MM.1S (cell line): Measurements from ENCODE around the gene YPEL2.
A peak's percentile ranks its signal among the peaks of the same experiment; 100 is the strongest.

Experiments used
- DNase-seq: peaks from one replicate; pipeline ENCODE4 v3.0.0-alpha.2; 2015
- H2AFZ ChIP-seq: fragments of 300-600 bp; sonication (generic); 2 replicates; pipeline ENCODE4 v1.6.0; 2016; ENCODE audit warnings: antibody characterized with exemption, low read length
- H3F3A ChIP-seq: fragments of 300-600 bp; sonication (generic); 2 replicates; pipeline ENCODE4 v1.6.1; 2016; ENCODE audit warnings: mild to moderate bottlenecking, antibody characterized with exemption, low read length, moderate library complexity, mixed read lengths; ENCODE audit not compliant: insufficient read depth
- H3K27ac ChIP-seq: fragments of 300-600 bp; sonication (generic); 2 replicates; pipeline ENCODE4 v1.5.1; 2016; ENCODE audit warnings: mild to moderate bottlenecking, low read length
- H3K27me3 ChIP-seq: fragments of 300-600 bp; sonication (generic); replicated peaks from 2 replicates; pipeline ENCODE4 v1.6.0; 2016; ENCODE audit warnings: low read length; ENCODE audit not compliant: insufficient read depth
- H3K36me3 ChIP-seq: fragments of 300-600 bp; sonication (generic); replicated peaks from 2 replicates; pipeline ENCODE4 v1.6.1; 2016; ENCODE audit warnings: mild to moderate bottlenecking, low read length, mixed read lengths; ENCODE audit not compliant: insufficient read depth
- H3K4me1 ChIP-seq: fragments of 300-600 bp; sonication (generic); 2 replicates; pipeline ENCODE4 v1.6.1; 2016; ENCODE audit warnings: low read length, mixed read lengths
- H3K4me2 ChIP-seq: fragments of 300-600 bp; sonication (generic); 2 replicates; pipeline ENCODE4 v1.6.0; 2016; ENCODE audit warnings: low read depth, low read length
- H3K4me3 ChIP-seq: fragments of 300-600 bp; sonication (generic); 2 replicates; pipeline ENCODE4 v1.5.1; 2016; ENCODE audit warnings: low read length, mixed read lengths
- H3K79me2 ChIP-seq: fragments of 300-600 bp; sonication (generic); 2 replicates; pipeline ENCODE4 v1.6.1; 2016; ENCODE audit warnings: mixed run types, low read length, mixed read lengths
- H3K9ac ChIP-seq: fragments of 300-600 bp; sonication (generic); 2 replicates; pipeline ENCODE4 v1.6.1; 2016; ENCODE audit warnings: low read length, mixed read lengths
- H3K9me2 ChIP-seq: fragments of 300-600 bp; sonication (generic); replicated peaks from 2 replicates; pipeline ENCODE4 v1.6.1; 2016; ENCODE audit warnings: mild to moderate bottlenecking, low read length, mixed read lengths; ENCODE audit not compliant: insufficient read depth
- H3K9me3 ChIP-seq: fragments of 300-600 bp; sonication (generic); replicated peaks from 2 replicates; pipeline ENCODE4 v1.6.1; 2016; ENCODE audit warnings: mild to moderate bottlenecking, low read length, mixed read lengths; ENCODE audit not compliant: insufficient read depth
- H4K20me1 ChIP-seq: fragments of 300-600 bp; sonication (generic); 2 replicates; pipeline ENCODE4 v1.6.1; 2016; ENCODE audit warnings: mild to moderate bottlenecking, low read length, moderate library complexity, mixed read lengths; ENCODE audit not compliant: insufficient read depth
- EZH2 ChIP-seq: fragments of 300-600 bp; sonication (generic); optimal IDR thresholded peaks from 2 replicates; pipeline ENCODE3; 2017; ENCODE audit warnings: low read depth, mild to moderate bottlenecking, antibody characterized with exemption, low read length, mixed read lengths
- EZH2phosphoT487 ChIP-seq: fragments of 300-600 bp; sonication (generic); IDR thresholded peaks from 2 replicates; pipeline ENCODE4 v1.6.1; 2018; ENCODE audit warnings: antibody characterized with exemption, low read length
- TF ChIP-seq, protein P1 (sequence below): fragments of 300-600 bp; sonication (generic); IDR thresholded peaks from 2 replicates; pipeline ENCODE4 v1.5.1; 2016; ENCODE audit warnings: antibody characterized with exemption, low read length, mixed read lengths

Gene YPEL2

DNA sequence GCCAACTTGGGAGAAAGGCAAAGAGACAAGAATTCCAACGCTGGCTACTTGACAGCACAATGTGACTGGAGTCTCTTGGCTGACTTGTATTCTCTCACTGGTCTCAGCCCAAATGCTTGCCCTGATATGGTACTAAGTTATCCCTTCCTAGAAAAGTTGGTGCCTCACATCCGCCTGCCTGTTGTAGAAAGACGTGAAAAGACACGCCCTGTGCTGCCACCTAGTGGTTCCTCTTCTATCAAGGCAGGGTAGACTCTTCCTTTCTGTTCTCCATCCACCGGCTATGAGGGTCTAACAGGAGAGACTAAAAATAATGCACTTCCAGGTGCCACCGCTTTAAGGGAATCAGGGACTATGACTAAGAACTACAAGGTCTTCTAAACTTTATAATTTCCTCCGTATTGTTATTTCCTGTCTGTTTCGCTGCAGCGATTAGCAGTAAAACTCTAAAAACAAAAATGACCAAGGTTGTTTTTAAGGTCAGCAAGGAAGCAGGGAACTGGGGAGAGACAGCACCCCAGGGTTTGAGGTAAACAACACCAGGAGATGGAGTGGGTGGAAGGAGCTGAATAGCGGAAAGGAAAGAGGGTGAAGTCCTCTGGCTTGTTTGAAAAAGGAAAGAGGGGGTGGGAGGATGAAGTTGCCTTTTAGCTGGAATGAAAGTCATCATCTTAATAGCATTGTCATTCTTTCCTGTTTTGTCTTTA, 109.5 kb downstream of the YPEL2 start:
- no peaks in the 10 kb centered on the region for H3K9me3 ChIP-seq
- peak overlapping the region; percentile 14; the same call in 1 of the 2 replicates for H3K9ac ChIP-seq
- peak; percentile 88 for DNase-seq
- peaks cover 15% of the 10 kb centered on the region for H3K4me1 ChIP-seq
- H3K4me2 ChIP-seq, result peak overlapping the region; percentile 59
- H3F3A ChIP-seq, result 0 out of 2 replicates have a peak, but pooled peaks cover 7% of the 10 kb centered on the region
- H4K20me1 ChIP-seq, result no peaks in the 10 kb centered on the region
- H3K27me3 ChIP-seq, result no peaks in the 10 kb centered on the region
- H2AFZ ChIP-seq, result peak overlapping the region; percentile 80
- H3K36me3 ChIP-seq, result no peaks in the 10 kb centered on the region
- H3K9me2 ChIP-seq, result no peaks in the 10 kb centered on the region
- no peaks in the 10 kb centered on the region for H3K79me2 ChIP-seq
- TF ChIP-seq, protein P1, sequence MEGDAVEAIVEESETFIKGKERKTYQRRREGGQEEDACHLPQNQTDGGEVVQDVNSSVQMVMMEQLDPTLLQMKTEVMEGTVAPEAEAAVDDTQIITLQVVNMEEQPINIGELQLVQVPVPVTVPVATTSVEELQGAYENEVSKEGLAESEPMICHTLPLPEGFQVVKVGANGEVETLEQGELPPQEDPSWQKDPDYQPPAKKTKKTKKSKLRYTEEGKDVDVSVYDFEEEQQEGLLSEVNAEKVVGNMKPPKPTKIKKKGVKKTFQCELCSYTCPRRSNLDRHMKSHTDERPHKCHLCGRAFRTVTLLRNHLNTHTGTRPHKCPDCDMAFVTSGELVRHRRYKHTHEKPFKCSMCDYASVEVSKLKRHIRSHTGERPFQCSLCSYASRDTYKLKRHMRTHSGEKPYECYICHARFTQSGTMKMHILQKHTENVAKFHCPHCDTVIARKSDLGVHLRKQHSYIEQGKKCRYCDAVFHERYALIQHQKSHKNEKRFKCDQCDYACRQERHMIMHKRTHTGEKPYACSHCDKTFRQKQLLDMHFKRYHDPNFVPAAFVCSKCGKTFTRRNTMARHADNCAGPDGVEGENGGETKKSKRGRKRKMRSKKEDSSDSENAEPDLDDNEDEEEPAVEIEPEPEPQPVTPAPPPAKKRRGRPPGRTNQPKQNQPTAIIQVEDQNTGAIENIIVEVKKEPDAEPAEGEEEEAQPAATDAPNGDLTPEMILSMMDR, result peak; percentile 86
- no peak for TF ChIP-seq EZH2phosphoT487
- no peak for TF ChIP-seq EZH2
- peak overlapping the region; percentile 29; the same call in 1 of the 2 replicates for H3K4me3 ChIP-seq
- peak overlapping the region; percentile 29; the same call in 1 of the 2 replicates for H3K27ac ChIP-seq

DNA sequence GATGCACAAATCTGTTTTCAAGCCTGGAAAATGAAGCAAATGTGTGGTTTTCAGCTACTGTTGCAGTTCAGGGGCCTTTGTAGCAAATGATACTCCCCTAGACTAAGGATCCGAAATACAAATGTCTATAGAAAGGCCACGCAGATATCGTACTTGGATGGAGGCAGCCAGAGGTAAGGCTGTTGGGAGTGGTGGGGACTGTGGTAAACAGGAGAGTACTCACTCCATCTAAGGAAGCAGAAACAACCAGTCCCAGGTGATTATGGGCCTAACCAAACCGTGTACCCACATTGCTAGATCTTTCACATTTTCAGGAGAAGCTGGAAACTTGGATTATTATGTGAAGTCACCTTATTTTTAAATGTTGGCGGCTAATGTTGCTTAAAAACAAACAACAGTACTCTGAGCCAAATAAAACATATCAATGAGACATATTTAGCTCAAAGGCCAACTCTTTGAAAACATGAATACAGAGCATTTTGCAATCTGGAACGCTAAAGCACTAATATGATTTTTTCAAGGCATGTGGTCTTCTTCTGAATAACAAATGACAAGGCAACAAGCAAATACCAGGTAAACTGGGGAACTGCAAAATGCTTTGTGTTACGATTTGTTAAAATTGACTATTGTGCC, 110.1 kb downstream of the YPEL2 start:
- H3K36me3 ChIP-seq, result no peaks in the 10 kb centered on the region
- H2AFZ ChIP-seq, result peak overlapping the region; percentile 80; the same call in 1 of the 2 replicates
- no peak overlapping the region for H3K9ac ChIP-seq
- no peak for DNase-seq
- peak overlapping the region; percentile 59; the same call in 1 of the 2 replicates for H3K4me2 ChIP-seq
- no peak overlapping the region for H3K27ac ChIP-seq
- H3K79me2 ChIP-seq, result no peaks in the 10 kb centered on the region
- H4K20me1 ChIP-seq, result no peaks in the 10 kb centered on the region
- no peaks in the 10 kb centered on the region for H3K27me3 ChIP-seq
- no peaks in the 10 kb centered on the region for H3K9me2 ChIP-seq
- TF ChIP-seq, protein P1, result no peak
- TF ChIP-seq EZH2phosphoT487 (no peak), EZH2 (no peak)
- H3K4me1 ChIP-seq, result peaks cover 15% of the 10 kb centered on the region
- no peak overlapping the region for H3K4me3 ChIP-seq
- H3K9me3 ChIP-seq, result no peaks in the 10 kb centered on the region
- 0 out of 2 replicates have a peak, but pooled peaks cover 7% of the 10 kb centered on the region for H3F3A ChIP-seq

DNA sequence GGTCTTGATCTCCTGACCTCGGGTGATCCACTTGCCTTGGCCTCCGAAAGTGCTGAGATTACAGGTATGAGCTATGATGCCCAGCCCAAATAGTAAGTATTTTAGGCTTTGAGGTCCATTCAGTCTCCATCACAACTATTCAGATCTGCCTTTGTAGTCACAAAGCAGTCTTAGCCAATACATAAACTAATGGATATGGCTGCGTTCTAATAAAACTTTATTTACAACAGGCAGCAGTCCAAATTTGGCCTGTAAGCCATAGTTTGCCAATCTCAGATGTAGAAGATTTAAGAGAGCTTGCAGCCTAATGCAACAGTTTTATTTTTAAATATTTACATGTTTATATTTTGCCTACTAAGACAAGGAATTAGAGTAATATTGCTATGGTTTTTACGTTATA, 111.7 kb downstream of the YPEL2 start:
- no peak for DNase-seq
- H3K27me3 ChIP-seq, result no peaks in the 10 kb centered on the region
- no peak overlapping the region for H3K27ac ChIP-seq
- H3K9ac ChIP-seq, result no peak overlapping the region
- no peak overlapping the region for H3K4me2 ChIP-seq
- H3K9me2 ChIP-seq, result no peaks in the 10 kb centered on the region
- H3K4me1 ChIP-seq, result peaks cover 15% of the 10 kb centered on the region
- H3K9me3 ChIP-seq, result no peaks in the 10 kb centered on the region
- H3F3A ChIP-seq, result 0 out of 2 replicates have a peak, but pooled peaks cover 7% of the 10 kb centered on the region
- H3K36me3 ChIP-seq, result no peaks in the 10 kb centered on the region
- no peaks in the 10 kb centered on the region for H4K20me1 ChIP-seq
- H3K79me2 ChIP-seq, result no peaks in the 10 kb centered on the region
- H3K4me3 ChIP-seq, result no peak overlapping the region
- H2AFZ ChIP-seq, result no peak overlapping the region
- no peak for TF ChIP-seq EZH2
- no peak for TF ChIP-seq EZH2phosphoT487
- TF ChIP-seq, protein P1, result no peak
